ENCODE results near the gene STON1. TPM values are rescaled to one million over a fixed set of nuclear protein-coding genes. Genes with fewer than 3 reads are reported as not detected.

Gene STON1
- total and polyA plus RNA-seq, 4 experiments from 2014 or later, result 0.03 to 4.4 (median 1.8) TPM

GRCh38 chr2:48558456-48558855 is 28.5 kb downstream of the STON1 start:
- ChIA-PET POLR2A (ENCODE audit: partially characterized antibody) (no interaction called here), CTCF (ENCODE audit: partially characterized antibody) (no interaction called here)
- H3K27ac ChIP-seq (ENCODE audit: low read depth, low read length), result no peak overlapping the region
- intact Hi-C loops (cut with micrococcal nuclease), result no loop called here
- Mint-ChIP-seq H3K36me3 (no peaks in the 10 kb centered on the region), H3K27me3 (no peaks in the 10 kb centered on the region), H3K4me1 (no peaks in the 10 kb centered on the region), H3K4me3 (no peak overlapping the region), H3K9me3 (peaks cover 0 to 2% (median 0%) of the 10 kb centered on the region in 8 donors), H3K27ac (no peak overlapping the region)
- H3K4me3 ChIP-seq (ENCODE audit: low read length in 2 of 2), result no peak overlapping the region
- H3K36me3 ChIP-seq (ENCODE audit: insufficient read depth, low read length), result no peaks in the 10 kb centered on the region
- H3K4me1 ChIP-seq (ENCODE audit: insufficient read depth, low read length), result no peaks in the 10 kb centered on the region
- no peaks in the 10 kb centered on the region for H3K9me3 ChIP-seq (ENCODE audit: control insufficient read depth in 1 of 2, low read length in 2 of 2)
- no peak for DNase-seq
- no peaks in the 10 kb centered on the region for H3K27me3 ChIP-seq (ENCODE audit: insufficient read depth, low read length)

GRCh38 chr2:48560546-48561209 is 30.7 kb downstream of the STON1 start:
- H3K4me3 Mint-ChIP-seq, result no peak overlapping the region
- intact Hi-C loops (cut with micrococcal nuclease), result no loop called here
- H3K9me3 Mint-ChIP-seq, result no peaks in the 10 kb centered on the region
- H3K36me3 Mint-ChIP-seq, result no peaks in the 10 kb centered on the region
- H3K27ac Mint-ChIP-seq, result peak overlapping the region in 1 of 7 donors; percentile 11
- Histone ChIP-seq H3K4me1 (ENCODE audit: insufficient read depth, low read length) (no peaks in the 10 kb centered on the region), H3K27me3 (ENCODE audit: insufficient read depth, low read length) (no peaks in the 10 kb centered on the region), H3K9me3 (ENCODE audit: control insufficient read depth in 1 of 2, low read length in 2 of 2) (no peaks in the 10 kb centered on the region), H3K36me3 (ENCODE audit: insufficient read depth, low read length) (no peaks in the 10 kb centered on the region), H3K4me3 (ENCODE audit: low read length in 2 of 2) (no peak overlapping the region), H3K27ac (ENCODE audit: low read depth, low read length) (no peak overlapping the region)
- H3K27me3 Mint-ChIP-seq, result no peaks in the 10 kb centered on the region
- ChIA-PET CTCF (ENCODE audit: partially characterized antibody) (no interaction called here), POLR2A (ENCODE audit: partially characterized antibody) (no interaction called here)
- H3K4me1 Mint-ChIP-seq, result no peaks in the 10 kb centered on the region
- no peak for DNase-seq

- Mint-ChIP-seq H3K27me3 (no peaks in the 10 kb centered on the region), H3K36me3 (no peaks in the 10 kb centered on the region), H3K27ac (no peak overlapping the region), H3K4me3 (no peak overlapping the region), H3K4me1 (no peaks in the 10 kb centered on the region), H3K9me3 (no peaks in the 10 kb centered on the region)
- no peak overlapping the region for H3K27ac ChIP-seq (ENCODE audit: low read depth, low read length)
- H3K36me3 ChIP-seq (ENCODE audit: insufficient read depth, low read length), result no peaks in the 10 kb centered on the region
- intact Hi-C loops (cut with micrococcal nuclease), result no loop called here
- H3K4me1 ChIP-seq (ENCODE audit: insufficient read depth, low read length), result no peaks in the 10 kb centered on the region
- no peaks in the 10 kb centered on the region for H3K27me3 ChIP-seq (ENCODE audit: insufficient read depth, low read length)
- CTCF ChIA-PET (ENCODE audit: partially characterized antibody), result no interaction called here
- POLR2A ChIA-PET (ENCODE audit: partially characterized antibody), result no interaction called here
- no peak for DNase-seq
- H3K9me3 ChIP-seq (ENCODE audit: control insufficient read depth in 1 of 2, low read length in 2 of 2), result no peaks in the 10 kb centered on the region
- H3K4me3 ChIP-seq (ENCODE audit: low read length in 2 of 2), result no peak overlapping the region
These were observed 32.3 kb downstream of the STON1 start for GRCh38 chr2:48562281-48562680.

DNA sequence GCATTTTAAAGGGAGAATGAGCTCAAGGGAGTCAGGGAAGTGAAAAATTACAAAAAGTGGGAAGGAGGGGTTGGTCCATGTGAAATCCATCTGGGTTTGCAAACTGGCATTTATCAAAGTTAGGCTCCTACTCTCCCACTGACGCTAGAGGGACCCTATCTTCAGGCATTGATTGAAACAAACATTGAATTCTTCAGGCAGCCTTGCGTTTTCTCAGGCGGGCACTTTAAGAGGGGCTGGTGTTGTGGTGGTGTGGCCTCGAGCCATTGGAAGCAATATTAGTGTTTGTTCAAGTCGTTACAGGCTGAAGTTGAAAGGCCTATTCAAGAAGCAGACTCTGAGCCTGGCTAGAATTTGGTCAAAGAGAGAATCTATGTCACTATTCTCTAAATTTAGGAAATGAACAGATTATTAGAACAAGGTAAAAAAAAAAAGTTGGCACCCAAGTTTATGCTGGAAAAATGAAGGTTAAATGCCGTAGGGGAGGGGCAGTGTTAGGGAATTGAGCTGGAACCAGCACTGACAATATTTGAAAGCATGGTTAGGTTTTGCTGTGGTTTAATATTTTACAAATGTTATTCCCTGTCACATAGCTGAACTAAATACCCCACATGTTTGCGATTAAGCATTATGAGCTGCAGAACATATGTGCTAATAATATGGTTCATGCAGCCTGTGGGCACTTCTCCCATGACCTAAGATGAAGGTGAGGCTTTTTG is 36.8 kb downstream of the STON1 start:
- Mint-ChIP-seq H3K4me3 (peak overlapping the region in 1 of 8 donors; percentile 48), H3K9me3 (no peaks in the 10 kb centered on the region), H3K27ac (no peak overlapping the region), H3K36me3 (no peaks in the 10 kb centered on the region), H3K4me1 (no peaks in the 10 kb centered on the region), H3K27me3 (no peaks in the 10 kb centered on the region)
- Histone ChIP-seq H3K36me3 (ENCODE audit: insufficient read depth, low read length) (no peaks in the 10 kb centered on the region), H3K9me3 (ENCODE audit: control insufficient read depth in 1 of 2, low read length in 2 of 2) (no peaks in the 10 kb centered on the region), H3K4me1 (ENCODE audit: insufficient read depth, low read length) (no peaks in the 10 kb centered on the region), H3K27ac (ENCODE audit: low read depth, low read length) (no peak overlapping the region), H3K4me3 (ENCODE audit: low read length in 2 of 2) (no peak overlapping the region), H3K27me3 (ENCODE audit: insufficient read depth, low read length) (no peaks in the 10 kb centered on the region)
- intact Hi-C loops (cut with micrococcal nuclease), result no loop called here
- DNase-seq, result no peak
- CTCF ChIA-PET (ENCODE audit: partially characterized antibody), result no interaction called here
- POLR2A ChIA-PET (ENCODE audit: partially characterized antibody), result interaction anchor here (0.6 kb wide), 1 partner anchor 1029 kb away, joined by 3 read pairs; no protein-coding TSS in a partner anchor

DNA sequence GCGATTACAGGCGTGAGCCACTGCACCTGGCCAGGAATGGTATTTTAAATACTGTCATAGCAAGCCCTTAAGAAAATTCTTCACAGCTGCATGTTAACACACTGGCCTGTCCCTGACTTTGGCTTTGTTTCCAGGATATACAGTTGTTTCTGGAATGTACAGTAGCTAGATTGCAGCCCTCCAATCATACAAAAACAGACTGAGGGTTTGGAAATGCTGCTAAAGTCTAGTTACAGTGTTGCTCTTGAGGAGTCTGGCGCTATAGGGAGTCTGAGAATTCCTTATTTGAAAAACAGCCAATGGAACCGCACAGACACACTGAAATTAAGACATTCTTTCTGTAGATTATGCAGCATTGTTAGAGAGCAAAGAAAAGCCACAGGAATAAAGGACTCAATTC is 37.7 kb downstream of the STON1 start:
- Mint-ChIP-seq H3K36me3 (no peaks in the 10 kb centered on the region), H3K9me3 (no peaks in the 10 kb centered on the region), H3K4me3 (no peak overlapping the region), H3K27ac (peak overlapping the region in 1 of 7 donors; percentile 52), H3K27me3 (no peaks in the 10 kb centered on the region), H3K4me1 (no peaks in the 10 kb centered on the region)
- Histone ChIP-seq H3K4me1 (ENCODE audit: insufficient read depth, low read length) (no peaks in the 10 kb centered on the region), H3K36me3 (ENCODE audit: insufficient read depth, low read length) (no peaks in the 10 kb centered on the region), H3K4me3 (ENCODE audit: low read length in 2 of 2) (no peak overlapping the region), H3K27me3 (ENCODE audit: insufficient read depth, low read length) (no peaks in the 10 kb centered on the region), H3K9me3 (ENCODE audit: control insufficient read depth in 1 of 2, low read length in 2 of 2) (no peaks in the 10 kb centered on the region), H3K27ac (ENCODE audit: low read depth, low read length) (no peak overlapping the region)
- intact Hi-C loops (cut with micrococcal nuclease), result no loop called here
- ChIA-PET POLR2A (ENCODE audit: partially characterized antibody) (no interaction called here), CTCF (ENCODE audit: partially characterized antibody) (no interaction called here)
- no peak for DNase-seq

DNA sequence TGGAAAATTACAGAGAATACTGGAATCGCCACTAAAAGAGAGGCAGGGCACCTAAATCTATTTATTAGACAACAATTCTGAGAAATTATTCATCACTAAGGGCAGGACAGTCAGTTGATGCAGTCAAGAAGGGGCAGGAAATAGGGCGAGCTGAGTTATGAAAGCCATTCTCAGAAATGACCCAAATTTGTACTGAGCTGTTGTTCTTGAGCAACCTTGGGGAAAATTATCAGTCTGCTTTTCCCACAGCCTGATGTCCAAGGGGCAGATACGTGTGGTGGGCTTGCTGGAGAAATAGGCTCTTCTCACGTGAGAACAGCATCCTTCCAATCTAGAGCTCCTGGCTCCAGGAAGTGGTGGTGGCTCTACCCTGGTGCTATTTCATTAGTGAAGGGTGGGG is 38.6 kb downstream of the STON1 start:
- no peak for DNase-seq
- Histone ChIP-seq H3K27me3 (ENCODE audit: insufficient read depth, low read length) (no peaks in the 10 kb centered on the region), H3K27ac (ENCODE audit: low read depth, low read length) (no peak overlapping the region), H3K4me1 (ENCODE audit: insufficient read depth, low read length) (no peaks in the 10 kb centered on the region), H3K36me3 (ENCODE audit: insufficient read depth, low read length) (no peaks in the 10 kb centered on the region), H3K4me3 (ENCODE audit: low read length in 2 of 2) (no peak overlapping the region), H3K9me3 (ENCODE audit: control insufficient read depth in 1 of 2, low read length in 2 of 2) (no peaks in the 10 kb centered on the region)
- Mint-ChIP-seq H3K4me3 (no peak overlapping the region), H3K27me3 (no peaks in the 10 kb centered on the region), H3K9me3 (no peaks in the 10 kb centered on the region), H3K36me3 (no peaks in the 10 kb centered on the region), H3K4me1 (no peaks in the 10 kb centered on the region), H3K27ac (peak overlapping the region in 1 of 7 donors; percentile 37)
- intact Hi-C loops (cut with micrococcal nuclease), result no loop called here
- ChIA-PET POLR2A (ENCODE audit: partially characterized antibody) (no interaction called here), CTCF (ENCODE audit: partially characterized antibody) (interaction anchor here (1.2 kb wide), 1 partner anchor 20 kb away, joined by 4 read pairs; no protein-coding TSS in a partner anchor)

DNA sequence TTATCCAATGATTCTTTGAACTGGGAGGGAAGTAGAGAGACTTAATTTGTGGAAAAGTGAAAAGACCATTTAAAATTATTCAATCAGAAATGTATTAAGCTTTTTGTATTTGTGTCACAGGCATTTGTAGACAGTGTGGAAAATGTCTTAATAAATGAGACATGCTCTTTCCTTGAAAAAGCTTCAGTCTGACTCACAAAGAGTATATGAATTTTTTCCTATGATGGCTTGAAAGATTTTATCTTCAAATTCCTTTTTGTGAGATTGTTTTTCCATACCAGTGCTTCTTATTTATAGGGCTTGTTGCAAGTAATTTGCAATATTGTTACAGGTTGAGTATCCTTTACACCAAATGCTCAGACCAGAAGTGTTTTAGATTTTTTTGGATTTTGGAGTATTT is 39.5 kb downstream of the STON1 start:
- Histone ChIP-seq H3K4me3 (ENCODE audit: low read length in 2 of 2) (no peak overlapping the region), H3K27me3 (ENCODE audit: insufficient read depth, low read length) (no peaks in the 10 kb centered on the region), H3K36me3 (ENCODE audit: insufficient read depth, low read length) (no peaks in the 10 kb centered on the region), H3K27ac (ENCODE audit: low read depth, low read length) (no peak overlapping the region), H3K9me3 (ENCODE audit: control insufficient read depth in 1 of 2, low read length in 2 of 2) (no peaks in the 10 kb centered on the region), H3K4me1 (ENCODE audit: insufficient read depth, low read length) (no peaks in the 10 kb centered on the region)
- intact Hi-C loops (cut with micrococcal nuclease), result no loop called here
- H3K36me3 Mint-ChIP-seq, result no peaks in the 10 kb centered on the region
- ChIA-PET POLR2A (ENCODE audit: partially characterized antibody) (no interaction called here), CTCF (ENCODE audit: partially characterized antibody) (interaction anchor here (1.2 kb wide), 1 partner anchor 19 kb away, joined by 4 read pairs; no protein-coding TSS in a partner anchor)
- H3K4me1 Mint-ChIP-seq, result peaks cover 0 to 2% (median under 1%) of the 10 kb centered on the region in 4 donors
- no peaks in the 10 kb centered on the region for H3K9me3 Mint-ChIP-seq
- DNase-seq, result no peak
- H3K4me3 Mint-ChIP-seq, result no peak overlapping the region
- H3K27me3 Mint-ChIP-seq, result no peaks in the 10 kb centered on the region
- no peak overlapping the region for H3K27ac Mint-ChIP-seq
